HepG2 (cell line): Measurements from ENCODE around the gene SYNE1.

Experiments used
- AHDC1 ChIP-seq: sonication (generic); formaldehyde crosslinking; IDR thresholded peaks from 2 replicates; pipeline ENCODE4 v1.5.1; 2020; ENCODE audit warnings: mild to moderate bottlenecking, missing genetic modification reagents, borderline replicate concordance
- CTCF ChIP-seq: sonication (generic); formaldehyde crosslinking; IDR thresholded peaks from 2 replicates; pipeline ENCODE4 v1.5.0; 2020; ENCODE audit warnings: mild to moderate bottlenecking, missing genetic modification reagents, moderate library complexity
- HOXA5 ChIP-seq: sonication (generic); formaldehyde crosslinking; IDR thresholded peaks from 2 replicates; pipeline ENCODE4 v1.4.0; 2020; ENCODE audit warnings: missing genetic modification reagents
- IKZF1 ChIP-seq: fragments of 450-650 bp; IDR thresholded peaks from 2 replicates; pipeline ENCODE4 v1.7.1; 2016
- JUND ChIP-seq: sonication (generic); formaldehyde crosslinking; IDR thresholded peaks from 2 replicates; pipeline ENCODE4 v1.8.0; 2022; ENCODE audit warnings: mild to moderate bottlenecking, missing genetic modification reagents
- KDM5A ChIP-seq: fragments of 200-600 bp; sonication (generic); IDR thresholded peaks from 2 replicates; pipeline ENCODE4 v1.7.0; 2018; ENCODE audit warnings: antibody characterized with exemption, mild to moderate bottlenecking, low read length, borderline replicate concordance
- KLF9 ChIP-seq: IDR thresholded peaks from 2 replicates; pipeline ENCODE4 v1.6.1; 2016; ENCODE audit warnings: low read depth
- MATR3 ChIP-seq: sonication (generic); formaldehyde crosslinking; IDR thresholded peaks from 2 replicates; pipeline ENCODE4 v1.4.0; 2020; ENCODE audit warnings: missing genetic modification reagents
- NFIC ChIP-seq: IDR thresholded peaks from 2 replicates; pipeline ENCODE4 v1.6.1; 2012; ENCODE audit warnings: mild to moderate bottlenecking, low read length, inconsistent platforms
- POLR2A ChIP-seq, 2 experiments: IDR thresholded peaks; 2 replicates each; pipeline ENCODE4 v1.6.1; 2011; ENCODE audit warnings: low read depth in 2 of 2, low read length in 2 of 2, mild to moderate bottlenecking in 1 of 2, moderate library complexity in 1 of 2; ENCODE audit not compliant: insufficient read depth in 1 of 2
- POLR2AphosphoS2 ChIP-seq: IDR thresholded peaks from 2 replicates; pipeline ENCODE4 v1.6.1; 2011; ENCODE audit warnings: low read depth, low read length, improper control_type of control experiment
- RFX5 ChIP-seq: IDR thresholded peaks from 2 replicates; pipeline ENCODE4 v1.6.1; 2011; ENCODE audit warnings: low read depth, low read length, improper control_type of control experiment
- SMARCC2 ChIP-seq: fragments of 450-650 bp; IDR thresholded peaks from 2 replicates; pipeline ENCODE4 v1.6.1; 2017; ENCODE audit warnings: antibody characterized with exemption, mild to moderate bottlenecking
- ZBTB34 ChIP-seq: sonication (generic); formaldehyde crosslinking; IDR thresholded peaks from 2 replicates; pipeline ENCODE4 v1.8.0; 2022; ENCODE audit warnings: mild to moderate bottlenecking, missing genetic modification reagents

- TF ChIP-seq CTCF (CRISPR knock-in tag), result 0 out of 2 replicates have a peak, but pooled peaks have one; percentile 6
- no peak for TF ChIP-seq POLR2AphosphoS2
- TF ChIP-seq SMARCC2, result no peak
- TF ChIP-seq POLR2A (IDR thresholded peaks at IDR 0.05; ENCODE audit: insufficient read depth in 1 of 2, low read depth in 2 of 2, low read length in 2 of 2), result no peak
- no peak for TF ChIP-seq KDM5A
- TF ChIP-seq JUND (CRISPR knock-in tag), result no peak
- TF ChIP-seq IKZF1, result no peak
- TF ChIP-seq ZBTB34 (CRISPR knock-in tag), result no peak
- no peak for TF ChIP-seq AHDC1 (CRISPR knock-in tag)
- no peak for TF ChIP-seq NFIC
- TF ChIP-seq MATR3 (CRISPR knock-in tag), result no peak
- no peak for TF ChIP-seq KLF9 (CRISPR knock-in tag)
- TF ChIP-seq RFX5, result no peak
- no peak for TF ChIP-seq HOXA5 (CRISPR knock-in tag)
Observed at GRCh38 chr6:152078804-152079203, 558.4 kb downstream of the SYNE1 start.
